HS-5 (cell line): ENCODE data around the gene GATA6.
"Not testable (repeated sequence)": the region's sequence is repeated elsewhere in the genome, so short reads cannot be mapped to it uniquely, and the experiment has no call there.

ENCODE experiments used
- DNase-seq: peaks from one replicate; pipeline ENCODE4 v3.0.0-alpha.2; 2012; ENCODE audit warnings: low read depth

The GATA6 gene

GRCh38 chr18:22207021-22207758 is 37.8 kb downstream of the GATA6 start:
- no peak for DNase-seq

- DNase-seq: no peak
Observed at GRCh38 chr18:22210311-22210754, 40.9 kb downstream of the GATA6 start.

- no peak for DNase-seq
Observed at GRCh38 chr18:22211657-22212056, 42.3 kb downstream of the GATA6 start.

- DNase-seq: no peak
Observed at GRCh38 chr18:22213333-22213973, 44.1 kb downstream of the GATA6 start.

- DNase-seq: no peak
Observed at GRCh38 chr18:22214731-22215528, 45.5 kb downstream of the GATA6 start.

GRCh38 chr18:22218835-22219234 is 49.4 kb downstream of the GATA6 start:
- no peak for DNase-seq

GRCh38 chr18:22219568-22220355 is 50.4 kb downstream of the GATA6 start:
- no peak for DNase-seq

- not testable (repeated sequence) for DNase-seq
Observed at GRCh38 chr18:22220585-22220984, 51.2 kb downstream of the GATA6 start.

- DNase-seq: no peak
Observed at GRCh38 chr18:22221350-22221749, 52.0 kb downstream of the GATA6 start.

GRCh38 chr18:22223254-22223964 is 54.0 kb downstream of the GATA6 start:
- DNase-seq: peak; percentile 82

GRCh38 chr18:22223965-22224322 is 54.6 kb downstream of the GATA6 start:
- no peak for DNase-seq

- no peak for DNase-seq
Observed at GRCh38 chr18:22224339-22224738, 55.0 kb downstream of the GATA6 start.

GRCh38 chr18:22226801-22227200 is 57.4 kb downstream of the GATA6 start:
- no peak for DNase-seq

GRCh38 chr18:22228976-22229375 is 59.6 kb downstream of the GATA6 start:
- DNase-seq: no peak

GRCh38 chr18:22229456-22230124 is 60.2 kb downstream of the GATA6 start:
- no peak for DNase-seq

- no peak for DNase-seq
Observed at GRCh38 chr18:22230471-22230945, 61.1 kb downstream of the GATA6 start.

- no peak for DNase-seq
Observed at GRCh38 chr18:22233266-22233665, 63.9 kb downstream of the GATA6 start.

GRCh38 chr18:22238036-22238435 is 68.6 kb downstream of the GATA6 start:
- no peak for DNase-seq

GRCh38 chr18:22238681-22239080 is 69.3 kb downstream of the GATA6 start:
- DNase-seq: no peak

GRCh38 chr18:22241921-22242361 is 72.6 kb downstream of the GATA6 start:
- DNase-seq: no peak

- DNase-seq: no peak
Observed at GRCh38 chr18:22243513-22243912, 74.1 kb downstream of the GATA6 start.
